K562 (cell line): ENCODE results near the gene OVOL3. TPM values are rescaled to one million over a fixed set of nuclear protein-coding genes. Genes with fewer than 3 reads are reported as not detected.

Experiments
- GABPB1 ChIP-seq: sonication (generic); formaldehyde crosslinking; IDR thresholded peaks from 2 replicates; pipeline ENCODE4 v1.8.0; 2022; ENCODE audit warnings: mild to moderate bottlenecking, missing genetic modification reagents
- HDAC8 ChIP-seq: fragments of 450-650 bp; IDR thresholded peaks from 2 replicates; pipeline ENCODE4 v1.6.1; 2016; ENCODE audit warnings: mild to moderate bottlenecking, missing genetic modification characterization, moderate library complexity, missing compliant biosample characterization
- ILK ChIP-seq: fragments of 450-650 bp; IDR thresholded peaks from 2 replicates; pipeline ENCODE4 v1.6.1; 2016; ENCODE audit warnings: missing genetic modification characterization, low read depth, mild to moderate bottlenecking, missing compliant biosample characterization, moderate library complexity, borderline replicate concordance
- RAD51 ChIP-seq: fragments of 450-650 bp; IDR thresholded peaks from 2 replicates; pipeline ENCODE4 v1.7.1; 2016; ENCODE audit warnings: low read depth, mild to moderate bottlenecking, borderline replicate concordance
- ZEB2 ChIP-seq: fragments of 450-650 bp; IDR thresholded peaks from 2 replicates; pipeline ENCODE4 v1.6.1; 2016
- ZNF609 ChIP-seq: sonication (generic); formaldehyde crosslinking; IDR thresholded peaks from 2 replicates; pipeline ENCODE4 v1.8.1; 2023; ENCODE audit warnings: missing genetic modification reagents, mild to moderate bottlenecking, borderline replicate concordance
- polyA plus RNA-seq, 8 experiments: library from polyadenylated mRNA; depleted of rRNA in 4 of 8; stranded (reverse) in 5 of 8; unstranded in 3 of 8; fragments of >200 nt; fragmentation: Nextera tagmentation in 2 of 8; fragmentation: Illumina TruSeq in 1 of 8; extraction: Ambion mirVana in 2 of 8; extraction: Trizol in 1 of 8; gene quantifications; 2 replicates each; pipeline versions ENCODE4 v1.2.1 to v1.2.3, GENCODE V29; 2011 to 2014; ENCODE audit warnings: inconsistent platforms in 1 of 8, missing spikeins in 1 of 8
- total RNA-seq, 7 experiments: library from RNA; depleted of rRNA in 6 of 7; stranded (reverse); fragments of >200 nt in 6 of 7; fragmentation: Illumina TruSeq in 2 of 7; extraction: Trizol in 2 of 7; gene quantifications; 2 replicates each; pipeline versions ENCODE4 v1.2.1 to v1.2.3, GENCODE V29; 2011 to 2021; ENCODE audit warnings: low replicate concordance in 1 of 7
- TF ChIP-seq, protein P1 (sequence below): fragments of 250-450 bp; sonication (Bioruptor Pico); IDR thresholded peaks from 2 replicates; pipeline ENCODE4 v1.6.1; 2021; ENCODE audit warnings: mild to moderate bottlenecking
- TF ChIP-seq, protein P2 (sequence below): fragments of 450-650 bp; IDR thresholded peaks from 2 replicates; pipeline ENCODE4 v1.6.1; 2016; ENCODE audit warnings: low read depth
- TF ChIP-seq, protein P3 (sequence below), 2 experiments: fragments of 450-650 bp; conservative IDR thresholded peaks; 2 replicates each; pipeline ENCODE4 v1.6.1; 2017; ENCODE audit warnings: mild to moderate bottlenecking in 2 of 2, moderate library complexity in 2 of 2

OVOL3 gene
- total and polyA plus RNA-seq, 9 of the 15 experiments (the other 6 are each of a cell fraction or from before 2014, with no cell fraction given), result not detected

DNA sequence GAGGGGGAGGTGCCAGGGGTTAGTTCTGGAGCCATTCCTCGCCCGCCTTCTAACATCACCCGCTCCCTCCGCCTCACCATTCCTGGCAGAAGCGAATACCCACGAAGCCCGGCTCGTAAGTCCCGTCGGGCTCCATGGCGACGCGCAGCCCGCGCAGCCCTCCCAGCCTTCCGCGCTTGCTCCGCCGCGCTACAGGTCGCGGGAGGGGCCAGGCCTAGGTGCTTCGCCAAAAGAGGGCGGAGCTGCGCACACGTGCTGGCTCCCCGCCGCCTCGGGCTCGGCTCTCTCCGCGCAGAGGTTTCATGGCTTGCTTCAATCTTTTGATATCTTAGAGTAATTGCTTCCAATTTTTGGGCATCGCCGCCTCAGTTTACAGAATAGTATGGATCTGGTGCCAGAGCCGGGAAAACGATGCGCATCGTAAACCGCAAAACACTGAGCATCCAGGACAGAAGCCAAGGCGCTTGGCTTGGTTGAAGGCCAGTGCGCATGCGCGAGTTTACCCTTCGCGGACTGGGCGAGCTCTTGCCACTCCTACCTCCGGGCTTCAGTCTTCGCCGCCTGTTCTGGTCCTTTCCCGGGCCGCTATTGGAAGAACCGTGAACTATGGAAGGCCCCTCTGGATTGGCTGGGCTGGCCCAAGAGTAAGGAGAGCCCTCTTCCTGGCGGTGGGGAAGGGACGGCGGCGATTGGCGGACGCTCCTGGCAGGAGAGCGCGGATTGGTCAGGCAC lies 3.9 kb downstream of the OVOL3 start, which contains the start of gene POLR2I (continued):
- peak; percentile 55; the same call in 1 of the 2 replicates for TF ChIP-seq ZNF609 (CRISPR knock-in tag)
- peak; percentile 70; the same call in 1 of the 2 replicates for TF ChIP-seq RAD51
- TF ChIP-seq, protein P1, sequence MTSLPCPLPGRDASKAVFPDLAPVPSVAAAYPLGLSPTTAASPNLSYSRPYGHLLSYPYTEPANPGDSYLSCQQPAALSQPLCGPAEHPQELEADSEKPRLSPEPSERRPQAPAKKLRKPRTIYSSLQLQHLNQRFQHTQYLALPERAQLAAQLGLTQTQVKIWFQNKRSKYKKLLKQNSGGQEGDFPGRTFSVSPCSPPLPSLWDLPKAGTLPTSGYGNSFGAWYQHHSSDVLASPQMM (CRISPR knock-in tag), result no peak
- no peak for TF ChIP-seq ILK (tag)
- no peak for TF ChIP-seq HDAC8 (tag)
- TF ChIP-seq GABPB1 (CRISPR knock-in tag), result peak; percentile 68
- TF ChIP-seq, protein P2, sequence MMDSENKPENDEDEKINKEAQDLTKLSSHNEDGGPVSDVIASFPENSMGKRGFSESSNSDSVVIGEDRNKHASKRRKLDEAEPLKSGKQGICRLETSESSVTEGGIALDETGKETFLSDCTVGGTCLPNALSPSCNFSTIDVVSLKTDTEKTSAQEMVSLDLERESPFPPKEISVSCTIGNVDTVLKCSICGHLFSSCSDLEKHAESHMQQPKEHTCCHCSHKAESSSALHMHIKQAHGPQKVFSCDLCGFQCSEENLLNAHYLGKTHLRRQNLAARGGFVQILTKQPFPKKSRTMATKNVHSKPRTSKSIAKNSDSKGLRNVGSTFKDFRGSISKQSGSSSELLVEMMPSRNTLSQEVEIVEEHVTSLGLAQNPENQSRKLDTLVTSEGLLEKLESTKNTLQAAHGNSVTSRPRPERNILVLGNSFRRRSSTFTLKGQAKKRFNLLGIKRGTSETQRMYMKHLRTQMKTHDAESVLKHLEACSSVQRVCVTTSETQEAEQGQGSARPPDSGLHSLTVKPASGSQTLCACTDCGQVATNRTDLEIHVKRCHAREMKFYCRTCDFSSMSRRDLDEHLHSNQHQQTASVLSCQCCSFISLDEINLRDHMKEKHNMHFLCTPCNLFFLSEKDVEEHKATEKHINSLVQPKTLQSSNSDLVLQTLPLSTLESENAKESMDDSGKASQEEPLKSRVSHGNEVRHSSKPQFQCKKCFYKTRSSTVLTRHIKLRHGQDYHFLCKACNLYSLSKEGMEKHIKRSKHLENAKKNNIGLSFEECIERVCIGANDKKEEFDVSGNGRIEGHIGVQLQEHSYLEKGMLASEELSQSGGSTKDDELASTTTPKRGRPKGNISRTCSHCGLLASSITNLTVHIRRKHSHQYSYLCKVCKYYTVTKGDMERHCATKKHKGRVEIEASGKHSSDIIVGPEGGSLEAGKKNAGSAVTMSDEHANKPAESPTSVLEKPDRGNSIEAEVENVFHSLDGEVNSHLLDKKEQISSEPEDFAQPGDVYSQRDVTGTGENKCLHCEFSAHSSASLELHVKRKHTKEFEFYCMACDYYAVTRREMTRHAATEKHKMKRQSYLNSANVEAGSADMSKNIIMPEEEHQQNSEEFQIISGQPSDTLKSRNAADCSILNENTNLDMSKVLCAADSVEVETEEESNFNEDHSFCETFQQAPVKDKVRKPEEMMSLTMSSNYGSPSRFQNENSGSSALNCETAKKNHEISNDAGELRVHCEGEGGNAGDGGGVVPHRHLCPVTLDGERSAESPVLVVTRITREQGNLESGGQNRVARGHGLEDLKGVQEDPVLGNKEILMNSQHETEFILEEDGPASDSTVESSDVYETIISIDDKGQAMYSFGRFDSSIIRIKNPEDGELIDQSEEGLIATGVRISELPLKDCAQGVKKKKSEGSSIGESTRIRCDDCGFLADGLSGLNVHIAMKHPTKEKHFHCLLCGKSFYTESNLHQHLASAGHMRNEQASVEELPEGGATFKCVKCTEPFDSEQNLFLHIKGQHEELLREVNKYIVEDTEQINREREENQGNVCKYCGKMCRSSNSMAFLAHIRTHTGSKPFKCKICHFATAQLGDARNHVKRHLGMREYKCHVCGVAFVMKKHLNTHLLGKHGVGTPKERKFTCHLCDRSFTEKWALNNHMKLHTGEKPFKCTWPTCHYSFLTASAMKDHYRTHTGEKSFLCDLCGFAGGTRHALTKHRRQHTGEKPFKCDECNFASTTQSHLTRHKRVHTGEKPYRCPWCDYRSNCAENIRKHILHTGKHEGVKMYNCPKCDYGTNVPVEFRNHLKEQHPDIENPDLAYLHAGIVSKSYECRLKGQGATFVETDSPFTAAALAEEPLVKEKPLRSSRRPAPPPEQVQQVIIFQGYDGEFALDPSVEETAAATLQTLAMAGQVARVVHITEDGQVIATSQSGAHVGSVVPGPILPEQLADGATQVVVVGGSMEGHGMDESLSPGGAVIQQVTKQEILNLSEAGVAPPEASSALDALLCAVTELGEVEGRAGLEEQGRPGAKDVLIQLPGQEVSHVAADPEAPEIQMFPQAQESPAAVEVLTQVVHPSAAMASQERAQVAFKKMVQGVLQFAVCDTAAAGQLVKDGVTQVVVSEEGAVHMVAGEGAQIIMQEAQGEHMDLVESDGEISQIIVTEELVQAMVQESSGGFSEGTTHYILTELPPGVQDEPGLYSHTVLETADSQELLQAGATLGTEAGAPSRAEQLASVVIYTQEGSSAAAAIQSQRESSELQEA, result peak; percentile 97
- TF ChIP-seq, protein P3, sequence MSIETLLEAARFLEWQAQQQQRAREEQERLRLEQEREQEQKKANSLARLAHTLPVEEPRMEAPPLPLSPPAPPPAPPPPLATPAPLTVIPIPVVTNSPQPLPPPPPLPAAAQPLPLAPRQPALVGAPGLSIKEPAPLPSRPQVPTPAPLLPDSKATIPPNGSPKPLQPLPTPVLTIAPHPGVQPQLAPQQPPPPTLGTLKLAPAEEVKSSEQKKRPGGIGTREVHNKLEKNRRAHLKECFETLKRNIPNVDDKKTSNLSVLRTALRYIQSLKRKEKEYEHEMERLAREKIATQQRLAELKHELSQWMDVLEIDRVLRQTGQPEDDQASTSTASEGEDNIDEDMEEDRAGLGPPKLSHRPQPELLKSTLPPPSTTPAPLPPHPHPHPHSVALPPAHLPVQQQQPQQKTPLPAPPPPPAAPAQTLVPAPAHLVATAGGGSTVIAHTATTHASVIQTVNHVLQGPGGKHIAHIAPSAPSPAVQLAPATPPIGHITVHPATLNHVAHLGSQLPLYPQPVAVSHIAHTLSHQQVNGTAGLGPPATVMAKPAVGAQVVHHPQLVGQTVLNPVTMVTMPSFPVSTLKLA (conservative IDR thresholded peaks at IDR 0.05), result peak; percentile 99 to 100
- no peak for TF ChIP-seq ZEB2
